Vagina (tissue), 2 donors: ENCODE results near the gene GRB2.

Experiments
- CTCF ChIP-seq, 3 experiments: fragments of 450-650 bp in 2 of 3; fragments of 200-600 bp in 1 of 3; sonication (generic) in 1 of 3; IDR thresholded peaks; one replicate each; pipeline ENCODE4 v1.5.1; 2017 to 2019; ENCODE audit warnings: antibody characterized with exemption in 3 of 3, mild to moderate bottlenecking in 2 of 3, moderate library complexity in 2 of 3
- POLR2A ChIP-seq, 2 donors: fragments of 450-650 bp; IDR thresholded peaks; one replicate each; pipeline ENCODE4 v1.6.1; 2017; ENCODE audit warnings: antibody characterized with exemption in 2 of 2, mild to moderate bottlenecking in 2 of 2, moderate library complexity in 2 of 2
- POLR2AphosphoS5 ChIP-seq, 2 donors: sonication (generic); formaldehyde crosslinking; IDR thresholded peaks; one replicate each; pipeline ENCODE4 v1.9.0; 2017; ENCODE audit warnings: antibody characterized with exemption in 2 of 2, mild to moderate bottlenecking in 2 of 2, low read depth in 1 of 2; ENCODE audit not compliant: insufficient read depth in 1 of 2

DNA sequence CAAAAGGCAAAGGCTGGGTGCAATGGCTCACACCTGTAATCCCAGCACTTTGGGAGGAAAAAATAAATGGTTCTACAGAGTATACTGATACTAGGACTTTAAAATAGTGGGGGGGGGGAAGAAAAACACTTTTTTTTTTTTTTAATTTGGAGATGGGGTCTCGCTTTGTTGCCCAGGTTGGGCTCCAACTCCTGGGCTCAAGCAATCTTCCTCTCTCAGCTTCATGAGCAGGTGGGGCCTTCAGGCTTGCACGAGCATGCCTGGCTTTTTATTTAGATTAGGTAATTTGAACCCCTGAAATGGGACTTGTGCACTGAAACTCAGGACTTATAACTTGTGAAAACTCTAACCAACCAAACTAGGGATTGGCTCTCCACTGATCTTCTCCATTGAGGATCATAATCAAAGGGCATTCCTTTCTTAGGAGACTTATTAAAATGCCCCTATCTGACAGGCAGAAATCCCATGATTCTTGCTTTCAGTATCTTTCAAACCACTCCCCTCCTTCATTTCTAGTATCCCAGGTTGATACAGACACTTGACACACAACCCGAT, 16.9 kb downstream of the GRB2 start:
- TF ChIP-seq CTCF (IDR thresholded peaks at IDR 0.05): no peak
- TF ChIP-seq POLR2A (IDR thresholded peaks at IDR 0.05): no peak
- no peak for TF ChIP-seq POLR2AphosphoS5 (IDR thresholded peaks at IDR 0.05; ENCODE audit: insufficient read depth in 1 of 2, low read depth in 1 of 2)
